ENCODE results near the gene TTC17.

Gene TTC17

GRCh38 chr11:43505171-43505570 is 146.5 kb downstream of the TTC17 start:
- peaks cover 3% of the 10 kb centered on the region for H3K9me3 Mint-ChIP-seq
- H3K27ac Mint-ChIP-seq = no peak overlapping the region
- no peak for DNase-seq (ENCODE audit: low spot score in 2 of 2)
- ATAC-seq (ENCODE audit: low read depth) = no peak
- H3K27me3 Mint-ChIP-seq = peaks cover 13% of the 10 kb centered on the region
- peaks cover 2% of the 10 kb centered on the region for H3K36me3 Mint-ChIP-seq
- H3K4me3 Mint-ChIP-seq = no peak overlapping the region
- H3K4me1 Mint-ChIP-seq = no peaks in the 10 kb centered on the region

- no peak for DNase-seq (ENCODE audit: low spot score in 2 of 2)
- Mint-ChIP-seq H3K4me3 (no peak overlapping the region), H3K9me3 (no peaks in the 10 kb centered on the region), H3K27ac (no peak overlapping the region), H3K27me3 (peaks cover 6% of the 10 kb centered on the region), H3K36me3 (no peaks in the 10 kb centered on the region), H3K4me1 (no peaks in the 10 kb centered on the region)
- ATAC-seq (ENCODE audit: low read depth) = no peak
Measured at GRCh38 chr11:43507171-43507570, 148.5 kb downstream of the TTC17 start.

- ATAC-seq (ENCODE audit: low read depth) = no peak
- DNase-seq (ENCODE audit: low spot score in 2 of 2) = no peak
- no peaks in the 10 kb centered on the region for H3K36me3 Mint-ChIP-seq
- no peaks in the 10 kb centered on the region for H3K4me1 Mint-ChIP-seq
- H3K27me3 Mint-ChIP-seq = peaks cover 4% of the 10 kb centered on the region
- H3K27ac Mint-ChIP-seq = no peak overlapping the region
- no peak overlapping the region for H3K4me3 Mint-ChIP-seq
- H3K9me3 Mint-ChIP-seq = peaks cover 1% of the 10 kb centered on the region
Measured at GRCh38 chr11:43508511-43508918, 149.8 kb downstream of the TTC17 start.

DNA sequence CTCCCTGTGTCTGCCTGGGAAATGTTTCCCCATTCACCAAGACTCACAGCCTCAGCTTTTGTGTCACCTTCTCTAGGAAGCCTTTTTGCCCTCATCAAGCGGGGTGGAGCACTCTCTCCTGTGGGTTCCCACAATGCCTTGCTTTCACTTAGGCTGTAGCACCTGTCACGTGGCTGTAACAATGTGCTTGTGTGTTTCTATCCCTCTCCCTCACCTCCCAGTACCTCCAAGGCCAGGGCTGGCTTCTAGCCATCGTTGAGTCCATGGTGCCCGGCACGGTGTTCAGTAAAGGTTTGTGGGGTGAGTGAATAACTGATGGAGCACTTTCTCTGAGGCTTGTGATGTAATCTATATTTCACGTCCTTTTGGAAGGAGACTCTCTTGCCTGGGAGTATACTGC is 153.2 kb downstream of the TTC17 start:
- Mint-ChIP-seq H3K27ac (no peak overlapping the region), H3K36me3 (no peaks in the 10 kb centered on the region), H3K27me3 (peaks cover 9% of the 10 kb centered on the region), H3K9me3 (peaks cover 1% of the 10 kb centered on the region), H3K4me1 (no peaks in the 10 kb centered on the region), H3K4me3 (no peak overlapping the region)
- DNase-seq (ENCODE audit: low spot score in 2 of 2) = no peak
- no peak for ATAC-seq (ENCODE audit: low read depth)

DNA sequence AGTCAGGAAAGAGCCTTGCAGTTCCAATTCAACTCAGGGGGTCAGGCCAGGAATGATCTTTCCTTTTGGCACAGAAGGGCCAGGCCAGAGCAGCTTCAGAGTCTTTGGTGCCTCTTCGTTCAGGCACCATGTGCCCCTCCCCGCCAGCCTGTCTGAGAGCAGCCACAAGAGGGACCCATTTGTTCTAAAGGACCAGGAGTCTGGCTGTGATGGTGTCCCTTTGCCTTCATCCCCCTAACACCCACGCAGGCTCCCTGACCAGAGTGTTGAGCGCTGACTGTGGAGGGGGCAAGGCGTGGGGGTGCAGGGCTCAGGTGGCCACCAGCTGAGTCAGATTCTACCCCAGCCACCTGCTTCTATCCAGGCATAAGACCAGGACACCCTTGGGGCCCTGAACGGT is 156.4 kb downstream of the TTC17 start:
- Mint-ChIP-seq H3K27me3 (peaks cover 9% of the 10 kb centered on the region), H3K4me1 (no peaks in the 10 kb centered on the region), H3K36me3 (no peaks in the 10 kb centered on the region), H3K4me3 (no peak overlapping the region), H3K27ac (no peak overlapping the region), H3K9me3 (peaks cover 1% of the 10 kb centered on the region)
- no peak for DNase-seq (ENCODE audit: low spot score in 2 of 2)
- ATAC-seq (ENCODE audit: low read depth) = no peak

GRCh38 chr11:43516316-43516850 is 157.7 kb downstream of the TTC17 start:
- Mint-ChIP-seq H3K27ac (no peak overlapping the region), H3K27me3 (peaks cover 13% of the 10 kb centered on the region), H3K4me1 (no peaks in the 10 kb centered on the region)

GRCh38 chr11:43517518-43517917 is 158.8 kb downstream of the TTC17 start:
- ATAC-seq (ENCODE audit: low read depth) (no peak), DNase-seq (ENCODE audit: low spot score in 2 of 2) (no peak)
- Mint-ChIP-seq H3K4me3 (no peak overlapping the region), H3K4me1 (no peaks in the 10 kb centered on the region), H3K9me3 (peaks cover 7% of the 10 kb centered on the region), H3K27ac (no peak overlapping the region), H3K27me3 (peaks cover 13% of the 10 kb centered on the region), H3K36me3 (no peaks in the 10 kb centered on the region)

More at GRCh38 chr11:43516316-43516850, 157.7 kb downstream of the TTC17 start:
- no peak for ATAC-seq (ENCODE audit: low read depth)
- H3K4me3 Mint-ChIP-seq = no peak overlapping the region
- H3K36me3 Mint-ChIP-seq = no peaks in the 10 kb centered on the region
- DNase-seq (ENCODE audit: low spot score in 2 of 2) = no peak
- H3K9me3 Mint-ChIP-seq = peaks cover 9% of the 10 kb centered on the region

GRCh38 chr11:43518408-43519160 is 159.9 kb downstream of the TTC17 start:
- H3K36me3 Mint-ChIP-seq = no peaks in the 10 kb centered on the region
- DNase-seq (ENCODE audit: low spot score in 2 of 2) = no peak

DNA sequence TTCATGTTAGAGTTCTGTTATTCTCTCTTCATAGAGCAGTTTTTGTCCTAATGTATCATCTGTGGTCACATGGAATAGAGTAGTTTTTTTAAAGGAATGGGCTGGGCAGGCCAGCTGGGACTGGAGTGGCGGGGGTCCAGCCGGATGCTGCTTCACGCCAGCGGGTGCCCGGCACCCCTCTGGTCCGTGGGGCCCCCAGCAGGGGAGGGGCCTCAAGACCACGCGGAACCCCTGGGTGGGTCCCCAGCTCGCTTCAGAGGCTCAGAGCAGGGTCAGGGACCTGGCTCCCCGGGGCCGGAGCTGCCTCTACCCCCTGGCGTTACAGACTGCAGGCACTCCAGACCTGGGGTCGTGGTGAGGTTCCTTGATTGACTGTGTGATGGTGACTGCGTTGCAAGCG is 162.8 kb downstream of the TTC17 start:
- Mint-ChIP-seq H3K9me3 (peaks cover 11% of the 10 kb centered on the region), H3K27ac (no peak overlapping the region), H3K27me3 (peaks cover 10% of the 10 kb centered on the region), H3K4me1 (no peaks in the 10 kb centered on the region), H3K4me3 (no peak overlapping the region), H3K36me3 (no peaks in the 10 kb centered on the region)
- ATAC-seq (ENCODE audit: low read depth) = no peak
- DNase-seq (ENCODE audit: low spot score in 2 of 2) = no peak

More at GRCh38 chr11:43518408-43519160, 159.9 kb downstream of the TTC17 start:
- no peak for ATAC-seq (ENCODE audit: low read depth)
- Mint-ChIP-seq H3K9me3 (peaks cover 7% of the 10 kb centered on the region), H3K4me3 (no peak overlapping the region), H3K4me1 (no peaks in the 10 kb centered on the region), H3K27ac (no peak overlapping the region), H3K27me3 (peaks cover 13% of the 10 kb centered on the region)

- no peak for DNase-seq (ENCODE audit: low spot score in 2 of 2)
- H3K27me3 Mint-ChIP-seq = peaks cover 9% of the 10 kb centered on the region
- H3K27ac Mint-ChIP-seq = no peak overlapping the region
- H3K9me3 Mint-ChIP-seq = peaks cover 11% of the 10 kb centered on the region
- no peak overlapping the region for H3K4me3 Mint-ChIP-seq
- no peaks in the 10 kb centered on the region for H3K4me1 Mint-ChIP-seq
- ATAC-seq (ENCODE audit: low read depth) = no peak
- no peaks in the 10 kb centered on the region for H3K36me3 Mint-ChIP-seq
Measured at GRCh38 chr11:43523632-43524031, 164.9 kb downstream of the TTC17 start.

GRCh38 chr11:43532041-43532440 is 173.3 kb downstream of the TTC17 start:
- no peaks in the 10 kb centered on the region for H3K4me1 Mint-ChIP-seq
- no peaks in the 10 kb centered on the region for H3K36me3 Mint-ChIP-seq
- H3K27ac Mint-ChIP-seq = no peak overlapping the region
- DNase-seq (ENCODE audit: low spot score in 2 of 2) = no peak
- no peak overlapping the region for H3K4me3 Mint-ChIP-seq
- H3K9me3 Mint-ChIP-seq = no peaks in the 10 kb centered on the region
- H3K27me3 Mint-ChIP-seq = peaks cover 4% of the 10 kb centered on the region
- ATAC-seq (ENCODE audit: low read depth) = no peak

DNA sequence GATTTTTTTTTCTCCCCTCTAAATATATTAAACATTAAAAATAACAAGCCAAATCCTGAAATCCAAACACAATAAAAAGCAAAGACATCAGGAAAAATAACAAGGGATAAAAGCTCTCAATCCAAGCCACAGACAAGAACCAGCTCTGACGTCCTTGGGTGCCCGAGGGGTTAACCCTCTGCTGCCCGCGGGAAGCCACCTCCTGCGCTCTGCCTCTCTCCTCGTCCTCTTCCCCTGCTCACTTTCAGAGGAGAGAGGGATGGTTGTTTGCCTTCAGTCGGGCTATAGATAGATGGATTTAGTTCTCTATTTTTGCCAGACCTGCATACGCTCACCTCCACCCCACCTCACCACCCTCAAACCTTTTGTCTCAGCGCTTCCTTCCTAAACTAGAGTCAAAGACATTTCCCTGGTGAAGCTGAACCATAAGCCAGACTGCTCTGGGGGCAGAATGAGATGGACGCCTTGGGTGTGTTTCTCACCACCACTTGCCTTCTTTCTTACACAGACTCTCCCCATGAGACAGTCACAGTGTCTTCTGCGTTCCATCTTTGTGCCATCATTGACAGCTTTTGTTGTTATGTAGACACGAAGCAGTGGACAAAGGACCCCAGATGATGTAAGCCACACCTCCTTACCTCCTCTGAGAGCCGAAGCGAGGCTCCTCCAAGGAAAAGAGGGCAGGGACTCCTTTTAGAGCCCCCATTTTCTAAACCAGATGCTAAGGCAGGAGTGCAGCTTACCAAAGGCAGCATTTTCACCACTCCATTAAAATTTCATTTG is 179.3 kb downstream of the TTC17 start:
- DNase-seq (ENCODE audit: low spot score in 2 of 2) (no peak), ATAC-seq (ENCODE audit: low read depth) (no peak)
- H3K36me3 Mint-ChIP-seq = no peaks in the 10 kb centered on the region
- H3K27ac Mint-ChIP-seq = no peak overlapping the region
- peaks cover 2% of the 10 kb centered on the region for H3K9me3 Mint-ChIP-seq
- no peak overlapping the region for H3K4me3 Mint-ChIP-seq
- H3K4me1 Mint-ChIP-seq = no peaks in the 10 kb centered on the region
- peaks cover 15% of the 10 kb centered on the region for H3K27me3 Mint-ChIP-seq

DNA sequence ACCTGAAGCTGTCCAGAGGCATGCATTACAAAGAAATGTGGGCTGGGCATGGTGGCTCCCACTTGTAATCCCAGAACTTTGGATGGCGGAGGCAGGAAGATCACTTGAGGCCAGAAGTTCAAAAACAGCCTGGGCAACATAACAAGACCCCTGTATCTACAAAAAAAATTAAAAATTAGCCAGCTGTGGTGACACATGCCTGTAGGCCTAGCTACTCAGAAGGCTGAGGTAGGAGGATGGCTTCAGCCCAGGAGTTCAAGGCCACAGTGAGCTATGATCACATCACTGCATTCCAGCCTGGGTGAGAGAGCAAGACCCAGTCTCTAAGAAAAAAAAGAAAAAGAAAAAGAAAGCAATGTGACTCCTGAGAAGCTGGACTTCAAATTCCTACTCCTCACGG is 183.3 kb downstream of the TTC17 start:
- peaks cover 16% of the 10 kb centered on the region for H3K27me3 Mint-ChIP-seq
- H3K9me3 Mint-ChIP-seq = peaks cover 2% of the 10 kb centered on the region
- H3K4me3 Mint-ChIP-seq = no peak overlapping the region
- no peaks in the 10 kb centered on the region for H3K4me1 Mint-ChIP-seq
- H3K27ac Mint-ChIP-seq = no peak overlapping the region
- H3K36me3 Mint-ChIP-seq = no peaks in the 10 kb centered on the region
- DNase-seq (ENCODE audit: low spot score in 2 of 2) (no peak), ATAC-seq (ENCODE audit: low read depth) (no peak)
